GM19238 (cell line): ENCODE measurements around the gene CRACR2B.

ENCODE experiments used
- DNase-seq: peaks from one replicate; pipeline ENCODE4 v3.0.0; 2011; ENCODE audit warnings: low spot score; ENCODE audit not compliant: insufficient read length

Gene CRACR2B

DNA sequence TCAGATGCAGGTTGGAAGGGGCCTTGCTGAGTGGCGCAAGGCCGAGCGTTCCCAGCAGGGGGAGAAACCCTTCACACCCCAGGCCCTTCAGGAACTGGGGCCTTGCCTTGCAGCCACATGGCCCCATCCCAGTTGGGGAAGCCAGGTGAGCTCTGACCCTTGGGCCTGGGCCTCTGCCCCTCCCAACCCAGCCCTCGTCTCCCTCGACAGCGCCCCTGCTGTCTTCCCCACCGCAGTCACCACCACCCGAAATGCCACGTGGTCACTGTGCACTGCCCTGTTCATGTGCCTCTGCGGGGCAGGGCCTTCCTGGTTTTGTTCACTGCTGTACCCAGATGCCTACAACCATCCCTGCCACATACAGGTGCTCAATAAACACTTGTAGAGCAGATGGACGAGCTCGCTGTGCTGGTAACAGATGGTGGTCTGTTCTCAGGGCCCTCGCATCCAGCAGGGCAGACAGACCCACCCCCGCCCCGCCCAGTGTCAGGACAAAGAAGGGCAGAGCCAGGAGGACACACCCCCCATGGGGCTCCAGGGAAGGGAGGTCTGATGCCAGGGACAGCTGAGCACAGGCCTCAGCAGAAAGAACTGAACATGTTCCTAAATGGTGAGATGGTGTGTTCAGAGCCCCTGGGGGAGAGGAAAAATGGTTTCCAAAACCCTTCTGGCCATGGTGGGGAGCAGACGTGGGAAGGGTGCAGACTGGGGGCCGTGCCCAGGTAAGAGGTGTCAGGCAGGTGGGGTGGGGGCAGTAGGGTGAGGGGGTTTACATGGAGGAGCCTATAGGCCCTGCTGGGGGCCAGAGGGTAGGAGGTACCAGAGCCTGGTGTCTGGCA, 10.9 kb downstream of the CRACR2B start:
- no peak for DNase-seq

DNA sequence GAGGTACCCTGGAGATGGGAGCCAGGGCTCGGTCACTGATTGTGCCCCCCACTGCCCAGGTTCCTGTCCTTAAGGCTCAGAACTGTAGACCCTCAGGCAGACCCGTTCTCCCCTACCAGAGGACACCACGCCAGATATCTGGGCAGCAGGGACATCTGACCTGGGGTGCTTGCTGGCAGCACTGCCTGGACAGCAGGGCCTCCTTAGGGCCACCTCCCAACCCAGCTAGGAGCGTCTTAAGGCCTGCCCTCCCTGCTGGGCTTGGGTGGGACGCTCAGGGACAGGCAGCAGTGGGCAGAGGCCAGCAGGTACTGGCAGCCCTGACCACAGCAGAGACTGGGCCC, 11.5 kb downstream of the CRACR2B start:
- no peak for DNase-seq

DNA sequence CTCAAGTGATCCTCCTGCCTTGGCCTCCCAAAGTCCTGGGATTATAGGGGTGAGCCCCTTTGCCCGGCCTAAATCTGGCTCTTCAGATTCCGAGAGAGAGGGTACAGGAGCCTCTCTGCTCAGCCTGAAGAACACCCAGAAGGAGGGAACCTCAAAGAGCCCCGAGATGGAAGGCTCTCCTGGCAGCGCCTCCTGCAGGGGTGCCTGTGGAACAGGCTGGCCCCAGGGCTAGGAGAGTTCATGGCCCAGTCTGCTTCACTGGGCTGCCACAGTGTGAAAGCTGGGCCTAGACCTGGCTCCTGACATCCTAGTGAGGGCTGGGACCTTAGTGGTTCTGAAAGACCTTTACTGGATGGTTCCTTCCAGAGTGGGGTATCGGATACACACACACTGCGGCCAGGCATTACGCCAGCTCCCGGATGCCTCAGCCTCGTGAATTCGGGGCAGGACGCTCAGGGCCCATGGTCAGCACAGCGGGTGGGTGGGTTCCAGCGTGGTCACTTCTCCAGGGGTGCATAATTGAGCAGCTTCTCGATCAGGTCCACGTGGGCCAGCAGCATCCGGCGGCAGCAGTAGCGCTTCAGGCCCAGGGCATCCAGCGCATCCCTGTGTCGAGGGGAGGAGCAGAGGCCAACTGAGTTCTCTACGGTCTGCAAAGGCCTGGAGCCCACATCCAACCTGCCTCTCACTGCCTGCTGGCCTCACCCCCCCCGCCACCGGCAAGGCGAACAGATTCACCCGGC, 12.3 kb downstream of the CRACR2B start:
- no peak for DNase-seq

DNA sequence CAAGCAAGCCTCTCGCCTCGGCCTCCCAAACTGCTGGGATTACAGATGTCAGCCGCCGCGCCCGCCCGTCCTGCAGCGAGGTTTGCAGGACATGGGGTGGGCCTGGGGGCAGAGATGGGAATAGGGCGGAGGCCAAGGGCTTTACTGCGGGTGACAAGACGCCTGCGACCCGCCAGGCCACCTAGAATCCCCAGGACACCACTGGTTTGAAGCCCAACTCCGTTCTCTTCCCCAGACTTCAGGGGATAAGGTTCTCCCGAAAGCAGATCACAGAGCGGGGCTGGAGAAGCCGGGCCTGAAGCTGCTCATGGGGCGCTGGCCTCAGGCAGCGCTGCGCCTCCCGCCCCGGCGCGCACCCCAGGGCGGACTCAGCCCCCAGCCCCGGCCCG, 14.3 kb downstream of the CRACR2B start:
- no peak for DNase-seq

DNA sequence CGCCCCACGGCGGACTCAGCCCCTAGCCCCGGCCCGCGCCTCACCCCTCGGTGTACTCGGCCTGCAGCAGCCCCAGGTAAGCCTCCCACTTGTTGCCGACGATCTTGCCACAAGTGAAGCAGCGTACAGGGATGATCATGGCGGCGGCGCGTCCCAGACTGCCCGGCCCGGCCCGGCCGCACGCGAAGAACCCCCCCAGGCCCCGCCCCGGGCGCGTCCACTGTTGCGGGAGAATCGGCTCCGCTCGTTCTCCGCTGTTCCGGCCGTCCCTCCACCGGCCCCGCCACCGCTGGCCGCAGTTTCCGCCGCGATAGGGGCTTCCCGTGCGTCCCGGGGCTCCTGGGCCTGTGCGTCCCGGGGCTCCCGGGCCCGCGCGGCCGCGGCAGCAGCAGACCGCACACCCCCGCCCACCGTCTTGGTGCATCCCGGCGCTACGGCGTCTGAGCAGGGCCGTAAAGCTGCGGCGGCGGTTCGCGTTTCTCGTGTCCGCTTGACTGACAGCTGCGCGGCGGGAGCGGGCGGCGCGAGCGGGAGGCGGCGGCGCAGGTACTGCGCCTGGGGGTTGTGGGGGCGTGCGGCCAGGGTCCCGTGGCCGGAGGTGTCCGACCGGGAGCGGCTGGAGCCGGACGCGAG, 14.8 kb downstream of the CRACR2B start, which contains the start of the genes POLR2L and TSPAN4:
Gene POLR2L, minus strand, starts transcription at position 160 of the 633 bp plus-strand sequence. Its CDS starts 21 bp downstream, at position 139.
Gene TSPAN4, plus strand, starts transcription at position 483 of the 633 bp plus-strand sequence. CDS start 7,453 bp downstream, outside the sequence.
- peak; percentile 98 for DNase-seq

DNA sequence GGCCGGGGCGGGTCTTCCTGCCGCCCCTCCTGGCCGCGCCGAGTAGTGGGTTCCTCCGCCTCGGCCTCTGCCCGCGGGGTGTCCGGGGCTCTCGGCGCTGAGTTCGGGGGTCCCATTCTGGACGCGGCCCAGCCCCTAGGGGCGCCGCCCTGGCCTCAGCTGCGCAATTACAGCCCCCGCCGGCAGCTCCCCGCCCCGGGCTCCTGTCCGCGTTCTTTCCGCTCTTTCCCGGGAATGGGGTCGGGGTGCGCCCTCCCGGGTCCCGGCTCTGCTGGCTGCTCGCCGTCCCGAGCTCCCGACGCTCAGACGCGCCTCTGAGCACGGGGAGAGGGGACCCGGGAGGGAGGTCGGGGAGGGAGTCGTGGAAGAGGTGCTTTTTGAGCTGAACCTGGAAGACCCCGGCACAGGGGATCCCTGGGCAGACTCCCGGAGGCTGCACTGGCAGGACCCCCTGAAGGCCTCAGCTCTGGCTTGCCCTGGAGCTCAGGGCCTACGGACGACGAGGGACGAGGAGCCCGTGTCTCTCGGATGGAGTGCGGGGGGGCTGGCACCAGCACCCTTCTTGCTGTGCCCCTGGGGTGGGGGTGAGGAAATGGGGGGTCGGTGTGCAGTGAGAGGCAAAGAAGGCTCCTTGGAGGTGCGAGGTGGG, 15.5 kb downstream of the CRACR2B start:
- peak; percentile 47 for DNase-seq

DNA sequence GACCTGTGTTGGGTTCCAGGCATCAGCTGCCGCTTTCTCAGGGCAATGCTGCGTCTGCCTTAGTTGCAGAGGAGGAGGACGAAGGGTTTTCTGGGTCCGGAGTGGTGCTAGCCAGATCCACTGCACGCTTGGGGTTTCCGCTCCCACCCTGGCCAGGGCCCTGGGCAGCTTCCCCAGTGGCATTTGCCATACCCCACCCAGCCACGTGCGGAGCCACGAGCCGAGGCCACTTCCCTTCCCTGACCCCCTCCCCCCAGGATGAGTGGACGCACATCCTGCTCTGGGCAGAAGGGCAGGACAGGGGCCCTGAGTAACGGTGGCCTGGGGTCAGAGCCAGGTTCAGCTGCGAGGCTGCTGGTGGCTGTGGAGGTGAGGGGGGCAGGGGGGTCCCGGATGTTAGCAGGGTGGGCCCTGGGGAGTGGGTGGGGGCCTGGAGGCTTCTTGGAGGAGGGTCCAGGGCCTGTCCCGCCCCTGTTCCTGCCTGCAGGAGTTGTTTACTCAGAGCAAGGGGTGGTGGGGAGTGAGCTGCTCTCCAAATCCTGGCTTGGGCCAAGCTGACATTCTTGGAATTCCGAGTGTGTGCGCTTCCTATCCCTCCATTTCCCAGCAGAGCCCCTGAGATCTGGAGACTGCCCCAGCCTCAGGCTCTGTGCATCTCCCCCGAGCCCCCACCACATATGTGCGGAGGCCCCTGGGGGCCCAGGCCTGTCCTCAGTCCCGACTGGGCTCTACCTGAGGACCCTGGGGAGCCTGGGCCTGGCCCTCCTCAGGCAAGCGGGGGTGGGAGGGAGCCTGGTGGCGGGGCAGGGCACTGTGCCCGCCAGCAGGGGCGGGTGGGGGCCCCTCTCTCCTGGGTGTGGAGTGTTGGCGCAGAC, 16.3 kb downstream of the CRACR2B start:
- no peak for DNase-seq

DNA sequence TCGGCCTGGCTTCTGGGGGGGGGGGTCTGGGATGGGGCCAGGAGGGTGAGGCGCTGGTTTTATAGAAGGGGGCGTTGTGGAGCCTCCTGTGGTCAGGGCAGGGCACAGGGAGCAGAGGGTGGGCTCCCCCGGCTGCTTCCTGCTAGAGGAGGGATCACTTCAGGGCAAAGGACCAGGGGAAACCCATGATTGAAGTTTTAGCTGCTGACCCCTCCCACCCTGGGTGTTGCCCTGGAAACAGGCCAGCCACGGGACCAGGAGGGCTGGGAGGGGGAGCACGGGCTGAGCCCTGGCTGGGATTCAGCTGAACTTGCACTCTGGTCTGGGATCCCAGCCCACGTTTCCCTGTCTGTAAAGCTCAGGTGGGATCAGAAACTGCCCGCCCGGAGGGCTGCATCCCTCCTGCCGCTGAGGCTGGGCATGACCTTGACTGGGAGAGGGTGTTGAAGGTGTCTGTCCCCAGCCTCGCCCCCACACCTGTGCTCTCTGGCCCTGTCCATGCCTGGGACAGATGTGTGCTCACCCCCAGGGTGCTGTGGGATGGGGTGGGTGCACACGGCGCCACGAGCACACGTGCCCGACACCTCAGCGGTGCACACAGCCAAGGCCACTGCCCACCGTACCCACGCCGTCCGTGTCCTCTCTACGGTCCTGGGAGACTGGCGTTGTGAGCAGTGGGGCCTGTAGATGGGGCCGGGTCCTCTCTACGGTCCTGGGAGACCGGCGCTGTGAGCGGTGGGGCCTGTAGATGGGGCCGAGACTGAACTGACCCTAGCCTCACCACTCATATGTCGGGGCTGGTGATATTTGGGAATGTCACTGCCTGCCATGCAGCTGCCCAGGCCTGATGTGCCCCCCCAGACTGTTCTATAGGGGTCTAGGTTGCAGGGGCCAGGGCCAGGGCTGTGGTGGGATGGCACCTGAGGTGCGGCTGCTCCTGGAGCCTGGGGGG, 17.2 kb downstream of the CRACR2B start:
- peak; percentile 52 for DNase-seq

DNA sequence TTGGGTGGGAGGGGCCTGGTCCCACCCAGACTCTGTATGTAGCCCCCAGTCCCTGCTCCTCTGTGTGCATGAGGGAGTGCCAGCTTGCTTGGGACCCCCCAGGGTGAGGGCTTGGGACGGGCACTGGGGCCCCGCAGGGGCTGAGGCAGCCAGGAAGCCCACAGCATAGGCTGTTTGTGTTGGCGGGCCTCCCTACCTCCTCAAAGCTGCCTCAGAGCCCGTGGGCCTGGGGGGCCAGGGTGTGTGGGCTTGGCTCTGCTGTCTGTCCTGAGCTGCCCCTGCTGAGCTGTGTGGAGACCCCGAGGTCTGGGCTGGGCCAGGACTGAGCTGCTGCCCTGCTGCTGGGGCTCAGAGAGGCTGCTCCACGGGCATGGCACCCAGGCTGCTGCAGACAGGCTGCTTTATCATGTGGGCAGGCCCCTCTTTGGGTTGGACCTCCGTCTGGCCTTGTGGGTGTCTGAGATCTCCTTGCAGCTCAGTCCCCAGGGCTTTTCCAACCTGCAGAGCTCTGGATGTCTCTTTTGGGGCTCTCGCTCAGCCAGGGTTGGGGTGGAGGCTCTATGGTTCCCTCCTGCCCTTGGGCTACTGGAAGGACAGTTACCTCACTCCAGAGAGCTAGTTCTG, 18.3 kb downstream of the CRACR2B start:
- DNase-seq = no peak

DNA sequence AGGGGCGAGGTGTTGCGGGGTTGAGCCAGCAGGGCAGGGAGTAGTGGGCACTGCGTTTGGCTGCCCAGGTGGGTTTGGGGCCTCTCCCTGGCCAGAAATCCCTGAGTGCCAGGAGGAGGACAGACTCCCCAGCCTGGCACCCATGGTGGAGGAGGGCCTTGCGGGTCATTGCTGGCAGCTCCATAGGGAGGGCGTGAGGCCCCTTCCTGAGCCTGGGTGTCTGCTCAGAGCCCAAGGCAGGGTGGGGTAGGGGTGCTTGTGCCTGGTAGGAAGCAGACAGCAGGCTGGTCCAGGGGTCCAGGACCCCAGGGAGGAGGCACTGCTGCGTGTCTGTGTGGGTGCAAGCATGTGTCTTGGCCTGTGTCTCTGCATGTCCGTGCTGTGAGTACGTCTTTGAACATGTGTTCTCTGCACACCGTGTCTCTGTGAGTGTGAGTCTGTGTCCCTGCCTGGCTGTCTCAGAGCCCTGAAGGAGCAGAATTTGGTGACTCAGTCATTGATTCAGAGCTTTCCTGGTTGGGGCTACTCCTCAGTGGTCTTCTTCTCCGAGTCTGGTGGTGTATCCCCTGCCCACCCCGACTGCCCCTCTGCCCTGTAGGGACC, 18.9 kb downstream of the CRACR2B start:
- DNase-seq = no peak

DNA sequence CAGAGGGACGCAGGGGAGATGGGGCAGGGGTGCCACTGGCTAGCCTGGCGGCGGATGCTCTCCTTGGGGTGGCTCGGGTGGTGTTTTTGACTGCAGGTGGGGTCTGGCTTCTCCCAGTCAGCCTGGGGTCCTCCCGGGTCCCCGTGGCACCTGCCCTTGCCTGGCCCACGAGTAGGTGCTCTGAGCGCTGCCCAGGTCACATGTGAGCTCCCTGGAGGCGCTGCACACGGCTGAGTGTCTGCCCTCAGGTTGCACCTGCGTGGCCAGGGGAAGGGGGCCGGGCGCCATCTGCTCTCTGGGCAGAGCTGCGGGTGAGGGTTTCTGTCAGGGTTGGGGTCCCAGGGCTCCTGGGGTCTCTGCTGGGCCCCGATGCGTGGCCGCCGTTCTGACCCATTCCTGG, 20.2 kb downstream of the CRACR2B start:
- no peak for DNase-seq

DNA sequence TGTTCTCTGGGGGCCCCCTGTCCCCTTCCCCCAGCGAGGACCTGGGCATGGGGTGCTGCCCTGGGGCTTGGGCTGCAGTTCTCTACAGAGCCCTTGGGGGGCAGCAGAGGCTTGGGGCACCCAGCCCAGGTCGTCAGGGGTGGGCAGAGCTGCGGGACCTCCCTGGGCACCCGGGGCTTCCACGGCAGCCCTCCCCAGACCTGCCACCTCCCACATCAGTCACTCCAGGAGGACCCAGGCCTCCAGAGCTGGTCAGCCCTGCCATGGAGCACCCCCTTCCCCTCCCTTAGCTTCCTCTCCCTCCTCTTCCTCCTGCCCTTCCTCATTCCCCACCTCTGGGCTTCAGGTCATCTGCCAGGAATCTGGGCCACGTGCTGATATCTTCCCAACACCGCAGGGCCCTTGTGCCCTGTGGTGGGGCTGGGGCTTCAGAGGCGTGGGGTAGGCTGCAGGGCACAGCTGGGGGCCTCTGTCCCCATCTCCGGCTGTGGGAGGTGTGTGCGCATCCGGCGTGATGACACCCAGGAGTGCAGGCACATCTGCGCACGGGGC, 20.7 kb downstream of the CRACR2B start:
- DNase-seq = peak; percentile 91

DNA sequence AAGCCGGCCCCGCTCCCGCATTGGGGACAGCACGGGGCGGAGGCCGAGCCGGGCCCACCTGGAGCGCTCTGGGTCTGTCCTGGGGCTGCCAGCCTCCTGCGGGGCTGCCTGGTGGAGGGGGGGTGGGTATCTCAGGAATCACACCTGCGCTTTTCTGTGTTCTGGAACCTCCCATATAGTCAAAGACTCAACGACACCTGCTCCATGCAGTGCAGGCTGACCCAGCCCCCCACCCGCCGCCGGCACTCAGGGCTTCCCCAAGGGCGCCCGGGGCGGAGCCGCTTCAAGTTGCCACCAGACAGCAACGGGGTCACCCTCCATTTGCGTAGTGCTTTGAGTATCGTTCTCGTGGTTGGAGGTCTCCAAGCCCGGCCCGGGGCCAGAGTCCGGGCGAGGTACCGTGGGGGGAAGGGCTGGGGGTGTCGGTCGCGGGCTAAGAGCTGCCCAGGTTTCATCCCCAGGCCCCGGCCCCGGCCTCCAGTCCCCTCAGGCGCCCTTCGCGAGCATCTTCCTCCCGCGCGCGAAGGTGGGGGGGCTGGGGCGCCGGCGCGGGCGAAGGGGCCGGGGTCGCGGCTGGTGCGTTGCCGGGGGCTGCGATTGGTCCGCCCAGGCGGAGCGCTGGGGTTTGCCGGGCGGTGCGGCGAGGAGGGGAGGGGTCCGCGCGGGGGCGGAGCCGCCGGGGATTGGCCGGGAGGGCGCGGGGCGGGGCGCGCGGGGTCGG, 21.5 kb downstream of the CRACR2B start:
- DNase-seq = peak; percentile 42

DNA sequence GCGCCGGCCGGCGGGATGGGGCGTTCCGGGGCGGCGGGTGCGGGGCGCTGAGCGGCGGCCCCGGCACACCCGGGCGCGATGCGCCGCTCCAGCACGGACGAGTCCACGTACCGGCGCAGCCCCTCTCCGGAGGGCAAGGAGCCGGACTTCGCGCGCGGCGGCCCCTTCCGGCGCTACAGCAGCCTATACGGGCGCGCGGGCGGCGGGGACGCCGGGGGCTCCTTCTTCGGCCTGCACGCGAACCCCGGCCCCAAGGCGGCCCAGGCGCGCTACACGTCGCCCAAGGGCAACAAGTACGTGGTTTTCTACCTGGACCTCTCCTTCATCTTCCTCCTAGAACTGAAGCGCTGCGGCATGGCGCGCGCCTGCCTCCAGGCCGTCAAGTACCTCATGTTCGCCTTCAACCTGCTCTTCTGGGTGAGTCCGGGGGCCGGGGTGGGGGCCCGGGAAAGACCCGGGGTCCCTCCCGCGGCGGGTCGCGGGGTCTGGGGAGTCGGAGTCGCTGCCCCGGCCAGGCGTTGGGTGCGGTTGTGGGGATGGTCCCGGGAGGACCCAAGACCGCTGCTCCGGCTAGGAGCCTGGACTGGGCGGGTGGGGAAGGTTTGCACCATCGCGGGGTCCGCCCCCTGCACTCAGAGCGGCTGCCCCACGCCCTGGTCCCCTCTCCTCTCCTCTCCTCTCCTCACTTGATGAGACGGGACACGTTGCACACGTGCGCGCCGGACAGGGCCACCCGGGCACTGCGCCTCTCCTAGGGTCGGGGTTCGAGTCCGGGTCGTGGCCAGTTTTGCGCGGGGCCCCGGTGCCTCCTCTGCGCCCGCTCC, 22.4 kb downstream of the CRACR2B start:
- DNase-seq = peak; percentile 40

DNA sequence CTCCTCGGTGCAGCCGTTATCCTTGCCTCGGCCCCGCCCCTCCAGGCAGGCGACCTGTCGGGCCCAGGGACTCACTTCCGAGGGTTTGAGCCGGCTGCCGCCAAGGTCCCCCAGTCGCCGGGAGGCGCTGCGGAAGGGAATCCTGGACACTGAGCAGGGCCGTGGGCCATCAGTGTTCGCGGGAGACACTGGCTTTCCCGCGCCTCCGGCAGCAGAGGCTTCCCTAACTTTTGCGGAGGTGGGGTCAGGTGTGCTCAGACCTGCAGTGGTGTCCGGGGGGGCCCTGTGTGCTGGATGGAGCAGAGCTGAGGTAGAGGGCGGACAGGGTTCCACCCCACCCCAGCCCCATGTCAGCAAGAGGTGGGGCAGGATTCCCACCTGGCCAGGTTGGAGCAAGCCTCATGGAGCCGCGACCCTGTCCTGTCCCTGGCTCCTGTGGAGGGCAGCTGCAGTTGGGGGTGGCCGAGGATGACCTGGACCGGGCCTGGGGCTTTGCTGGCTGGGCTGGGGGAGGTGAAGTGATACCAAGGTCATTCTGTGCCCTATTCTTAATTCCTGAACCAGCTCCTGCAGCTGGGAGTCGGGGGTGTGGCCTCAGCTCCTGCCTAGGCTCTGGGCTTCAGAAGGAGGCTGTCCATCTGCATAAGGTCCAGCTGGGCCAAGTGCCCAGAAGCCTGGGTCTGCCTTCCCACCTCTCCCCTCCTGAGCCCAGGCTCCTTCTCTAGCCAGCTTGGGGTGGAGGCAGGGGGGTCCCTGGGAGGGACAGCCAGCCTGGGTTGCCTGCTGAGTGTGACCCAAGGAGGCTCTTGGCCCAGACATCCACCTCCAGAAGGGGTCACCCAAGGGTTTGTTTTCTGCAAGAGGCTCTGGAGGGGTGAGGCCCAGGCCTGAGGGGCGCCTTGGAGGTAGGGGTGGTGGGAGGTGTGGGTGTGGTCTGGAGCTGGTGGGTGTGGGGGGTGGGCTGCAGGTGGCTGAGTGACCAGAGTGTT, 23.4 kb downstream of the CRACR2B start:
- no peak for DNase-seq

DNA sequence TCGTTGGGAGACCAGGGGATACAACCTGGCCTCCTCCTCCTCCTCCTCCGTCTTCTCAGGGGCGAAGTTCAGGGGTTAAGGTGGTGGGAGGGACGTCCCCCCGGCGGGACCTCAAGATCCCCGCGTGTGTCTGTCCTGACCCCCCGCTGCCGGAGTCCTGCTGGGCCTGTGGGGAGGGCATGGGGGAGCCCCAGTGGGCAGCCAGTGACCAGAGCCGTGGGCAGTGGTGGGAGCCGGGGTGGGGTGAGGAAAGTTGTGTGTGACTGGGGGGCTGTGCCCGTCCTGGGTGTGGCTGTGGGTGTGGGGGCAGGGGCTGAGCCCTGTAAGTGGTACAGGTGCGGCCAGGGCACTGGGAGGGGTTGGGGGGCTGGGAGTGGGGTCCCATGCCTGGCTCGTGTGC, 25.0 kb downstream of the CRACR2B start:
- DNase-seq = no peak
